SK-N-SH treated with all-trans-retinoic acid at 6 μM for 48 hours (cell line): Measurements from ENCODE around the gene NUB1.

Source experiments
- PPARA ChIP-seq: fragments of 250-450 bp; sonication (Bioruptor Pico); IDR thresholded peaks from 2 replicates; pipeline ENCODE4 v1.5.0; 2020; ENCODE audit warnings: mild to moderate bottlenecking, borderline replicate concordance
- RARB ChIP-seq: fragments of 250-450 bp; sonication (Bioruptor Pico); IDR thresholded peaks from 2 replicates; pipeline ENCODE4 v1.8.0; 2021; ENCODE audit warnings: mild to moderate bottlenecking, moderate library complexity
- TOX ChIP-seq: fragments of 250-450 bp; sonication (Bioruptor Pico); IDR thresholded peaks from 2 replicates; pipeline ENCODE4 v1.8.0; 2021; ENCODE audit warnings: mild to moderate bottlenecking, moderate library complexity, borderline replicate concordance
- TF ChIP-seq, protein P1 (sequence below): fragments of 250-450 bp; sonication (Bioruptor Pico); IDR thresholded peaks from 2 replicates; pipeline ENCODE4 v1.5.1; 2021; ENCODE audit warnings: mild to moderate bottlenecking, moderate library complexity

DNA sequence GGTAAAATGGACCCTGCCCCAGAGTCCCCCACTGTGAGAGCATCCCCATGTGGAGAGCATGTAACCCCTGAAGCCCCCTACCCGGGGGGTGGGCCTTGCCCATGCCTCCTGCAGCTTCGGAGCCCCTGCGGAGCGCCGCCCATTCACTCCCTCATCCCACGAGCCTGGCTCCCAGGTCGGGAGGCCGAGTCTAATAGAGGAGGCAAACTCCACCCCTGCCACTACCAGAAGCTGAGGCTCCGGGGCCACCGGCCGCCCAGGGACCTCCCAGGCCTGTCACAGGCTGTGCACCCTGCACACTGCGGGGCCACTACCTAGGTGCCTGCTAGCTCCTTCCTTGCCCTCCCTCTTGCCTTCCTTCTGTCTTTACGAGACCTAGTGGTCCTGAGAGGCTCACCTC lies 50.8 kb downstream of the NUB1 start:
- TF ChIP-seq, protein P1, sequence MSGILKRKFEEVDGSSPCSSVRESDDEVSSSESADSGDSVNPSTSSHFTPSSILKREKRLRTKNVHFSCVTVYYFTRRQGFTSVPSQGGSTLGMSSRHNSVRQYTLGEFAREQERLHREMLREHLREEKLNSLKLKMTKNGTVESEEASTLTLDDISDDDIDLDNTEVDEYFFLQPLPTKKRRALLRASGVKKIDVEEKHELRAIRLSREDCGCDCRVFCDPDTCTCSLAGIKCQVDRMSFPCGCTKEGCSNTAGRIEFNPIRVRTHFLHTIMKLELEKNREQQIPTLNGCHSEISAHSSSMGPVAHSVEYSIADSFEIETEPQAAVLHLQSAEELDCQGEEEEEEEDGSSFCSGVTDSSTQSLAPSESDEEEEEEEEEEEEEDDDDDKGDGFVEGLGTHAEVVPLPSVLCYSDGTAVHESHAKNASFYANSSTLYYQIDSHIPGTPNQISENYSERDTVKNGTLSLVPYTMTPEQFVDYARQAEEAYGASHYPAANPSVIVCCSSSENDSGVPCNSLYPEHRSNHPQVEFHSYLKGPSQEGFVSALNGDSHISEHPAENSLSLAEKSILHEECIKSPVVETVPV (CRISPR knock-in tag), result no peak
- TF ChIP-seq PPARA (no peak), TOX (no peak), RARB (CRISPR knock-in tag) (no peak)
